22Rv1 (cell line): ENCODE measurements around the gene CYP26B1.

Experiments
- H3K27ac ChIP-seq: fragments of 450-650 bp; 2 replicates; pipeline ENCODE4 v1.5.1; 2017
- CTCF ChIP-seq: fragments of 450-650 bp; IDR thresholded peaks from 2 replicates; pipeline ENCODE4 v1.5.1; 2017; ENCODE audit warnings: mild to moderate bottlenecking
- ZFX ChIP-seq: fragments of 450-650 bp; IDR thresholded peaks from 2 replicates; pipeline ENCODE4 v1.6.1; 2017; ENCODE audit warnings: antibody characterized with exemption, borderline replicate concordance

Gene CYP26B1, protein sequence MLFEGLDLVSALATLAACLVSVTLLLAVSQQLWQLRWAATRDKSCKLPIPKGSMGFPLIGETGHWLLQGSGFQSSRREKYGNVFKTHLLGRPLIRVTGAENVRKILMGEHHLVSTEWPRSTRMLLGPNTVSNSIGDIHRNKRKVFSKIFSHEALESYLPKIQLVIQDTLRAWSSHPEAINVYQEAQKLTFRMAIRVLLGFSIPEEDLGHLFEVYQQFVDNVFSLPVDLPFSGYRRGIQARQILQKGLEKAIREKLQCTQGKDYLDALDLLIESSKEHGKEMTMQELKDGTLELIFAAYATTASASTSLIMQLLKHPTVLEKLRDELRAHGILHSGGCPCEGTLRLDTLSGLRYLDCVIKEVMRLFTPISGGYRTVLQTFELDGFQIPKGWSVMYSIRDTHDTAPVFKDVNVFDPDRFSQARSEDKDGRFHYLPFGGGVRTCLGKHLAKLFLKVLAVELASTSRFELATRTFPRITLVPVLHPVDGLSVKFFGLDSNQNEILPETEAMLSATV

GRCh38 chr2:72147303-72147971, at the start of gene CYP26B1:
TSS of gene CYP26B1 (minus strand) at chr2:72147862. CDS start at chr2:72147834, 28 bp downstream.
- no peak within 1 kb of the TSS for H3K27ac ChIP-seq
- no peak for TF ChIP-seq ZFX
- TF ChIP-seq CTCF = no peak

GRCh38 chr2:72193723-72194122, 46.1 kb upstream of the CYP26B1 start:
- TF ChIP-seq ZFX (no peak), CTCF (no peak)
- H3K27ac ChIP-seq = no peak overlapping the region

DNA sequence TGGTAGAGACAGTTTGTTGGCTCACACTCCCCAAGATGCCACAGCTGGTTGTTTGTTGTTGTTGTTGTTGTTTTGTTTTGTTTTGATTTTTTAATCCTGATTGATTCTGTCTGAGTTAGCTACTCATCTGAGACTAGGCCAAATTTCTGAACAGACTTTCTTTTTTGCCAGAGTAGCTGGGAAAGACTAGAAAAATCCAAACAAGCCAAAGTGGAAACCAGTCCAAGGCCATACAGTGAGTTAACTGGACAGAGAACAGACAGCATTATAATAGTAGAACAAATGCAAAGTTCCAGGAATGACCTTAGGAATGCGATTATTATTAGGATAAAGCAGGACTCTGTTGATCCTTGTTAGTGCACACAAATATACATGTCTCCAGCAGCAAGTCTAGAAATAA, 43.8 kb upstream of the CYP26B1 start:
- H3K27ac ChIP-seq = no peak overlapping the region
- no peak for TF ChIP-seq CTCF
- no peak for TF ChIP-seq ZFX

GRCh38 chr2:72185206-72185605, 37.5 kb upstream of the CYP26B1 start:
- TF ChIP-seq CTCF (no peak), ZFX (no peak)
- no peak overlapping the region for H3K27ac ChIP-seq

GRCh38 chr2:72183466-72183865, 35.8 kb upstream of the CYP26B1 start:
- TF ChIP-seq CTCF (no peak), ZFX (no peak)
- H3K27ac ChIP-seq = no peak overlapping the region

- no peak overlapping the region for H3K27ac ChIP-seq
- TF ChIP-seq ZFX (no peak), CTCF (no peak)
Observed at GRCh38 chr2:72183016-72183415, 35.4 kb upstream of the CYP26B1 start.

- TF ChIP-seq ZFX (no peak), CTCF (no peak)
- H3K27ac ChIP-seq = no peak overlapping the region
Observed at GRCh38 chr2:72182547-72182946, 34.9 kb upstream of the CYP26B1 start.
